ENCODE results near the gene TSEN15. TPM values are rescaled to one million over a fixed set of nuclear protein-coding genes. Genes with fewer than 3 reads are reported as not detected.

The TSEN15 gene
- total RNA-seq, 2 donors from 2014 or later = 13.3 to 18.5 TPM

DNA sequence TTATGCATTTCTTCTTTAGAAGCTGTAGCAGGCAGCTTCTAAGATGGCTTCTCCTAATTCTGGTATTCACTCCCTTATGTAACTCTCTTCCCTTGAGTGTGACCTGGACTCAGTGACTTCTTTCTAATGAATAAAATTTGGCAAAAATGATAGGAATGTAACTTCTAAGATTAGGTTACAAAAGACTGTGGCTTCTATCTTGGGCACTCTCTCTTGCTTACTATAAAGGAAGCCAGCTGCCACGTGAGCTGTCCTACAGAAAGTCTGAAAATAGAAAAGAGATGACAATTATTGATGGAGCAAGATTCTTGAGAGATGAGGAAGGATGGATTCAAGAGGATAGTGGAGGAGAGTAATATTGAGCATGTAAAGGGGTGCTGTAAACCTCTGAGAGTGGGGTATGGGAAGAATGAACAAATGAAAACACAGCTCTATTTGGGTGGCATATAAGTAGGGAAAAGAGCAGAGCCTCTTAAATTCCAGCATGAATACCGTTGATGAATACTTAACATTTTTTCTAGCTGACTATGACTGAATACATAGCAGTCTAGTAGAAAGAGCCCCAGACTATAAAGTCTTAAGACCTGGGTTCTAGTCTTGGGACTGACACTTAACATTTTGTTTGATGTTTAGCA lies 5.5 kb downstream of the TSEN15 start:
- Histone ChIP-seq H3K27ac (no peak overlapping the region), H3K4me3 (no peak overlapping the region), H3K9ac (ENCODE audit: low read depth in 2 of 2, low read length in 2 of 2) (no peak overlapping the region), H3K4me1 (no peaks in the 10 kb centered on the region), H3K36me3 (no peaks in the 10 kb centered on the region), H3K9me3 (no peaks in the 10 kb centered on the region), H3K27me3 (no peaks in the 10 kb centered on the region)
- intact Hi-C loops (cut with DNase I) = no loop called here
- TF ChIP-seq, protein P1, sequence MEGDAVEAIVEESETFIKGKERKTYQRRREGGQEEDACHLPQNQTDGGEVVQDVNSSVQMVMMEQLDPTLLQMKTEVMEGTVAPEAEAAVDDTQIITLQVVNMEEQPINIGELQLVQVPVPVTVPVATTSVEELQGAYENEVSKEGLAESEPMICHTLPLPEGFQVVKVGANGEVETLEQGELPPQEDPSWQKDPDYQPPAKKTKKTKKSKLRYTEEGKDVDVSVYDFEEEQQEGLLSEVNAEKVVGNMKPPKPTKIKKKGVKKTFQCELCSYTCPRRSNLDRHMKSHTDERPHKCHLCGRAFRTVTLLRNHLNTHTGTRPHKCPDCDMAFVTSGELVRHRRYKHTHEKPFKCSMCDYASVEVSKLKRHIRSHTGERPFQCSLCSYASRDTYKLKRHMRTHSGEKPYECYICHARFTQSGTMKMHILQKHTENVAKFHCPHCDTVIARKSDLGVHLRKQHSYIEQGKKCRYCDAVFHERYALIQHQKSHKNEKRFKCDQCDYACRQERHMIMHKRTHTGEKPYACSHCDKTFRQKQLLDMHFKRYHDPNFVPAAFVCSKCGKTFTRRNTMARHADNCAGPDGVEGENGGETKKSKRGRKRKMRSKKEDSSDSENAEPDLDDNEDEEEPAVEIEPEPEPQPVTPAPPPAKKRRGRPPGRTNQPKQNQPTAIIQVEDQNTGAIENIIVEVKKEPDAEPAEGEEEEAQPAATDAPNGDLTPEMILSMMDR (IDR thresholded peaks at IDR 0.05) = no peak
- no peak for DNase-seq

DNA sequence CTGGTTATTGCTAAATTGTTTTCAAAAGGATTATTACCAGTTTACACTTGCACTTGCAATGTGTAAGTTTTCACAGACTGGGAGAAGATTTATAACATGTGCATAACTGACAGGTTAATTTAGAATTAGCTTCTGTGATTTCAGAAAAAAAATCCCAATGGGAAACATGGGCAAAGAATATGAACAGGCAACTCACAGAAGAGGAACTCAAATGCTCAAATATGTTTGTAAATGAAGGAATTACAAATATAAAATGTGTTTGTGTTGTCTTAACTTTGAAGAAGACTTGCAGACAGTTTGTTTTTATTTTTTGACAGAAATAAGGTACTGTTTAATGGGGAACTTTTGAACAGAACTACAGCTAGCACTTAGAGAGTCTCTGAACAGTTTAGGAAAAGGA lies 8.4 kb downstream of the TSEN15 start:
- no peak for DNase-seq
- H3K9me3 ChIP-seq = no peaks in the 10 kb centered on the region
- H3K4me1 ChIP-seq = no peaks in the 10 kb centered on the region
- no peak overlapping the region for H3K27ac ChIP-seq
- H3K27me3 ChIP-seq = no peaks in the 10 kb centered on the region
- TF ChIP-seq, protein P1 (IDR thresholded peaks at IDR 0.05) = no peak
- H3K9ac ChIP-seq (ENCODE audit: low read depth in 2 of 2, low read length in 2 of 2) = no peak overlapping the region
- intact Hi-C loops (cut with DNase I) = no loop called here
- H3K4me3 ChIP-seq = no peak overlapping the region
- H3K36me3 ChIP-seq = no peaks in the 10 kb centered on the region

DNA sequence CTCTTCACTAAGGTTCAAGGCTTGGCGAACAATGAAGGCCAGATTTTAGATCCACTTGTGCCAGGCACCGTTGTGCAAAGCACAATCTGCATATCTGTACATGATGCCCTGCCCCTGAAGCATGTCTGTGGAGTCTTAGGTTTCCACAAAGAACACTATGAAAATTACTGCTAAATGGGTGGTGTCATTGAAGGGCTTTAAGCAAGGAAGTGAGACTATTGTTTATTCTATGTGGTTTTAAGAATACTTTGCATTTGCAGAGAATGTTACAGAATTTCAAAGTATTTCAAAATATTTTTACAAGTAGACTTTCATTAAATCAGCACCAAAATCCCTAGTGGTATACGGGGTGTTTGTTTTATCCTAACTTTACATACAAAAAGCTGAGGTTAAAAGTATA lies 8.8 kb downstream of the TSEN15 start:
- no peaks in the 10 kb centered on the region for H3K27me3 ChIP-seq
- no peaks in the 10 kb centered on the region for H3K4me1 ChIP-seq
- no peaks in the 10 kb centered on the region for H3K36me3 ChIP-seq
- intact Hi-C loops (cut with DNase I) = no loop called here
- no peak overlapping the region for H3K27ac ChIP-seq
- no peak for DNase-seq
- no peak overlapping the region for H3K4me3 ChIP-seq
- TF ChIP-seq, protein P1 (IDR thresholded peaks at IDR 0.05) = no peak
- H3K9me3 ChIP-seq = no peaks in the 10 kb centered on the region
- H3K9ac ChIP-seq (ENCODE audit: low read depth in 2 of 2, low read length in 2 of 2) = no peak overlapping the region

DNA sequence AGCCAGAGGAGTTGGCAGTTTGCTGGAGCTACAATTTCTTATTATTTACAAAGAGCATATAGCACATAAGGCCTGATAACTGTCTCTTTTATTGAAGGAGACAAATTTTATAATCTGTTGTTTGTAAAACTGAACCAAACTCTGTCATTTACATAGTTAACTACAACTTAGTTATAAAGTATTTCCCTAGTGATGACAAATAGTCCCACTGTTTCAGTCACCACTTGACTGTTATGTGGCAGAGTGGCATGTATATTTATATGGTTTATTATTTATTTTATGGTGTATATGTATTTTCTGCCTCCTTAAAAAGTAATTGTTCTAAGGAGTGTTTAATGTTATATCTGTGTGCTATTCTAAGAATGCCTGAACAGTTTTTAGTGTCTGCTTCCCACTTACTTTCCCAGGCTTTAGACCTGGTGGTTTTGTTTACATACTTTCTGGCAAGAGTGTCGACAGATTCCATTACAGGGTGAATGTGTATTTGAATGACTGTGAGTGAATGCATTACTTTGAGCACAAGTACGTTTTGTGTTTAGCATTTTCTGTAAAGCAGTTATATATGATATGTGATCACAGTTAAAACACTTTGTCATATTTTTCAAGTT lies 10.0 kb downstream of the TSEN15 start:
- Histone ChIP-seq H3K36me3 (no peaks in the 10 kb centered on the region), H3K27ac (no peak overlapping the region), H3K9me3 (no peaks in the 10 kb centered on the region), H3K9ac (ENCODE audit: low read depth in 2 of 2, low read length in 2 of 2) (no peak overlapping the region), H3K27me3 (no peaks in the 10 kb centered on the region), H3K4me3 (no peak overlapping the region), H3K4me1 (no peaks in the 10 kb centered on the region)
- intact Hi-C loops (cut with DNase I) = no loop called here
- DNase-seq = no peak
- TF ChIP-seq, protein P1 (IDR thresholded peaks at IDR 0.05) = no peak

DNA sequence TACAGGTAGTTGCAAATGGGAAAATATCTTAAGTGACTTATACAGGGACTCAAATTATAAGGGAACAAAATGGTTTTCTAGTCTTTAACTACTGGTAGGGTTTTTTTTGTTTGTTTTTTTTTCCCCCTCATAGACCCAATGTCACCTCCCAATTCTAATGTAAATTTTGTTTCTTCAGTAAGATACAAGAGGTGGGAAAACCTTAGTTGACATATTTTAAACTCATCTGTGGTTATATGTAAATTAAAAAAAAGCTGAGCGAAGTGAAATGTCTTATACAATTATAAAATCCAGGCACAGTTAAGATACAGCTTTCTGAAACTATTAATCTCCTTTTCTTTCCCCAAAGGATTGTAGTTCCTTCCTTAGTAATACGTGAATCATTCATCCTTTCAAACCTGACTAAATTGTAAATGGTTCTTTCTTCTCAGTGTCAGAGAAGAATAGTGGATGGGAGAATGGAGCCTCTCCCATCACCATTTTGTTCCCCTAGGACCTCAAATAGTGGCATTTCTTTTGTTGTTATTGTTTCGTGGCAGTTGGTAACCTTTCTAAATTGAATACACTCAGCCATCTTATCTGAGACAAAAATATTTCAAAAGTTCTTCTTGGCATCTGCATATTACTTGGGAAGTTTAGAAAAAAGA lies 11.2 kb downstream of the TSEN15 start:
- intact Hi-C loops (cut with DNase I) = no loop called here
- DNase-seq = no peak
- no peaks in the 10 kb centered on the region for H3K4me1 ChIP-seq
- no peaks in the 10 kb centered on the region for H3K36me3 ChIP-seq
- H3K4me3 ChIP-seq = no peak overlapping the region
- H3K27ac ChIP-seq = no peak overlapping the region
- no peaks in the 10 kb centered on the region for H3K9me3 ChIP-seq
- H3K27me3 ChIP-seq = no peaks in the 10 kb centered on the region
- H3K9ac ChIP-seq (ENCODE audit: low read depth in 2 of 2, low read length in 2 of 2) = no peak overlapping the region
- TF ChIP-seq, protein P1 (IDR thresholded peaks at IDR 0.05) = no peak
